Stimulated activated CD8-positive, alpha-beta memory T cell treated with anti-CD3 and anti-CD28 coated beads, Interleukin-4, amount 100 ng/mL, for 4 hours (primary cell): ENCODE results near the gene RHOJ.
"Not testable (repeated sequence)": the region's sequence is repeated elsewhere in the genome, so short reads cannot be mapped to it uniquely, and the experiment has no call there.

Source experiments
- DNase-seq, 2 donors: peaks; one replicate each; pipeline ENCODE4 v3.0.0-alpha.2; 2020; ENCODE audit warnings: low read depth in 2 of 2, low spot score in 1 of 2

Gene RHOJ

GRCh38 chr14:63204407-63205043, at the start of gene RHOJ:
Gene RHOJ (plus strand): TSS chr14:63204443. CDS start chr14:63204870, 427 bp downstream.
- DNase-seq, result no peak

GRCh38 chr14:63155511-63156185, 48.6 kb upstream of the RHOJ start:
- no peak for DNase-seq

- DNase-seq, result no peak
These were observed 47.0 kb upstream of the RHOJ start for GRCh38 chr14:63157195-63157594.

- DNase-seq, result no peak
These were observed 40.9 kb upstream of the RHOJ start for GRCh38 chr14:63163306-63163705.

GRCh38 chr14:63164108-63164683, 40.0 kb upstream of the RHOJ start:
- DNase-seq, result no peak

- DNase-seq, result not testable (repeated sequence)
These were observed 39.0 kb upstream of the RHOJ start for GRCh38 chr14:63165267-63165666.

GRCh38 chr14:63167044-63167443, 37.2 kb upstream of the RHOJ start:
- no peak for DNase-seq

GRCh38 chr14:63174760-63175191, 29.5 kb upstream of the RHOJ start:
- no peak for DNase-seq

GRCh38 chr14:63175531-63175930, 28.7 kb upstream of the RHOJ start:
- no peak for DNase-seq

GRCh38 chr14:63178912-63179311, 25.3 kb upstream of the RHOJ start:
- no peak for DNase-seq

- DNase-seq, result no peak
These were observed 24.9 kb upstream of the RHOJ start for GRCh38 chr14:63179383-63179782.

GRCh38 chr14:63180011-63180410, 24.2 kb upstream of the RHOJ start:
- no peak for DNase-seq

- no peak for DNase-seq
These were observed 21.3 kb upstream of the RHOJ start for GRCh38 chr14:63182968-63183367.

GRCh38 chr14:63186453-63186852, 17.8 kb upstream of the RHOJ start:
- DNase-seq, result no peak

- no peak for DNase-seq
These were observed 13.0 kb upstream of the RHOJ start for GRCh38 chr14:63191211-63191610.

- DNase-seq, result no peak
These were observed 12.2 kb upstream of the RHOJ start for GRCh38 chr14:63192085-63192484.

GRCh38 chr14:63193236-63193635, 11.0 kb upstream of the RHOJ start:
- no peak for DNase-seq

- DNase-seq, result no peak
These were observed 4.1 kb upstream of the RHOJ start for GRCh38 chr14:63200035-63200740.

- DNase-seq, result no peak
These were observed 3.5 kb upstream of the RHOJ start for GRCh38 chr14:63200767-63201166.

GRCh38 chr14:63203015-63203414, 1.2 kb upstream of the RHOJ start:
- DNase-seq, result no peak

GRCh38 chr14:63203618-63204406, 431 bp upstream of the RHOJ start:
- no peak for DNase-seq
